Stimulated activated CD4-positive, alpha-beta T cell treated with anti-CD3 and anti-CD28 coated beads, Interleukin-1b, Interleukin-23, amount 100 ng/mL, for 24 hours (primary cell): ENCODE measurements around the gene REPIN1.
A peak's percentile ranks its signal among the peaks of the same experiment; 100 is the strongest.

Experiments
- DNase-seq, 4 experiments: peaks; one replicate each; pipeline ENCODE4 v3.0.0-alpha.2; 2020; ENCODE audit warnings: low read depth in 4 of 4, low spot score in 1 of 4

Gene REPIN1

GRCh38 chr7:150359622-150360362 is 8.8 kb upstream of the REPIN1 start:
- no peak for DNase-seq

GRCh38 chr7:150360363-150361058 is 8.1 kb upstream of the REPIN1 start:
- DNase-seq: no peak

DNA sequence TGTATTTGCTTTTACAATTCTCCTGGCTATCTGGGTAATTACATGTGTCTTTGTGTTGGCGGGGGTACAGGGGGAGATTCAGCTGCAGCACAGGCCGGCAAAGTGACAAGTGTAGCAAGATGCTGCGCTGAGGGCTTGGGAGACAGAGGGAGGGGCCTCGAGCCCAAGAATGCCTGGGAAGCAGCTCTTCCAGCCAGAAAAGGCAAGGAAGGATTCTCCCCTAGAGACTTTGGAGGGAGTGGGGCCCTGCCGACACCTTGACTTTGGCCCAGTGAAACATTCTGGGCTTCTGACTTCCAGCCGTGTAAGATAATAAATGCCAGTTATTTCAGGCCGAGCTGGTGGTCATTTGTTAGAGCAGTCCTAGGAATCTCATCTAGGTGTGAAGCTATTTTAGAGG is 7.2 kb upstream of the REPIN1 start:
- no peak for DNase-seq

DNA sequence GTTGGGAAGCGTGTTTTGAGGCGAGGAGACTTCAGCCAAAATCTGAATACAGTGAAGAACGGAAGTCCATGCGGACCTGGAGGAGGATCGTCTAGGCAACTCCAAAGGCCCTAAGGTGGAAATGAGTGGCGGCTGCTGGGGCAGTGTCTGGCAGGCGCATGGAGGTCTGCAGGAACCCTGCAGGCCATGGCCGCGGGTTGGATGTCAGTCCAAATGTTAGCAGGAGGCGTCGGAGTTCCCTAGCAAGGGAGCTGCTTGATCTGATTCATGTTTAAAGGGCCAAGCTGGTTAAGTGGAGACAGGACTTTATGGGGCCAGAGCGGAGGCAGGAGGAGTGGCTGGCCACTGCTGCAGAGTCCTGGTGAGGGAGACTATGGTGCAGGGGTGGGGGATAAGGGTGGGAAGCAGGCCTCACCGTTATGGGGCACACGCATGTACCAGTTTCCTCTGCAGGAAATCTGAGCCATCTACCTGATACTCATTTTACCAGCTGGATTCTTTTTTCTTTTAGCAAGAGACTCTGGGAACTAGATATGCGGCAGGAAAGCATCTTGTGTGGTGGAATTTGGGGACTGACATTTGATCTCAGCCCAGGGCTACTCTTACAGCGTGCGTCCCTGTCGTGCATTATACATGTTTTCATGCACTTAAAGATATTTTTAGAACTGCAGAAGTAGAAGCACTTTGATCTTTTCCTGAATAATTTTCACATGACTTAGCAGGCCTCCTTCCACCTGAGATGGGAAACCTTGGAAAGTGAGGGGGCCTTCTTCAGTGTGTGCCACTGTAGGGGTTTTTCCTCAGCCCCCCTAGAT is 6.6 kb upstream of the REPIN1 start:
- no peak for DNase-seq

DNA sequence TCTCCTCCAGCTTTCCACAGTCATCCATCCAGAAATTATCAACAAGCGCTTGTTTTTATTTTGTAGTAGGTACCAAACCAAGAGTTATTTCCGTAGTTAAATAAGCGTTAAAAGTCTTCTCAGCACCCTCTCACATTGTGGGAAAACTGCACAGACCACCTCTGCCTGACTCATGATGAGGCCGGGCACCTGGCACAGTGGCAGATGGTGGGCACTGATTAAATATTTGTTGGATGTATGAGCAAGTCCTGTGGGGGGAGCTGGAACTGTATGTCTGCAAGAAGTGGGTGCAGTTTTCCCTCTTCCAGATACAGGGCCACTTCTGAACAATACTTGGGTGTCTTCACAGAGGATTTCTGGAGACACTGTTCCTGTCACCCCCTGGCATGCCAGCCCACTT is 5.3 kb upstream of the REPIN1 start:
- DNase-seq: no peak

DNA sequence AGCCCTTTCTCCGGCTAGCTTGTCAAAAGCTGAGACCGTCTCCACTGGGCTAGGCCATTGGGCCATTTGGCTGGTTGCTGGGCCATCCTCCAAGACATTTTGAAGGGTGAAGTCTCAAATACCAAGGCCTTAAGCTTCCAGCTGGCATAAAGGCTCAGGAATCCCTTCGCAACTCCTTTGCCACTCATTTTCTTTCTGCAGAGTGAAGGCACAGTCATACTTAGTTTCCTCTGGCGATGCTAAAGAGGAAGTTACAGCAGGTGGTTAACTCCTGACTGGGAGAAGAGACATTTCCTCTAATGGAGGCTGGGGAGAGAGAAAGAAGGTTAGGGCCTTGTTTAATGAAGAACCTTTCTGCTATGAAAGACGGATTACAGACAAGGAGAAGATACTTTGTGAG is 4.8 kb upstream of the REPIN1 start:
- DNase-seq: no peak

- DNase-seq: no peak
These were observed 3.4 kb upstream of the REPIN1 start for GRCh38 chr7:150365194-150365593.

DNA sequence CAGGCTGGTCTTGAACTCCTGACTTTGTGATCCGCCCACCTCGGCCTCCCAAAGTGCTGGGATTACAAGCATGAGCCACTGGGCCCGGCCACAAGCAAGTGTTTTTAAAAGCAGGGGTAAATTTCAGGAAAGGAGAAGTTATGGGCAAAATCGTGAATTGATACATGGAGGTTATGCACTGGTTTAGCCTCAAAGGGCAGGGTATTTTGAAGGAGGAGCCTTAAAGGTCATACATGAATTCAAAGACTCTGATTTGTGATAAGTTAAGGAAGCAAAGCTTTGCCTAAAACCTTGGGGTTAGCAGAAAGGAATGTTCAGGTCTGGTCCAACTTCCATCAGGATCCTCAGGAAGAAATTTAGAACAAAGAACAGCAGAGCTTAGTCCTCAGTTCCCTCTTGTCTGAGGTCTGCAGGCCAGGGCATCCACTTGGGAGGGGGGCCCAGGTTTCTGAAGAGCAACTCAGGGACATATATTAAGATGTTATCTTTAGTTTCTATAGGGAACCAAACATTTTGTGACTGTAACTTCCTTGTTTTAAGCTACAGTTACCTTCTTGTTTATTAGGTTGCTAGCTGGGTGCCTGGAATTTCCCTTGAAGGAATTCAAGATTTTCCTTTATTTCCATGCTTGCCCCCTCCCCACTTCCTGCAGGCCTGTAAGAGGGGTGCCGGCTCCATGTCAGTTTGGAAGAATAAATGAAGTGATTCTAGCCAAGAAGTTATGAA is 2.8 kb upstream of the REPIN1 start:
- no peak for DNase-seq

DNA sequence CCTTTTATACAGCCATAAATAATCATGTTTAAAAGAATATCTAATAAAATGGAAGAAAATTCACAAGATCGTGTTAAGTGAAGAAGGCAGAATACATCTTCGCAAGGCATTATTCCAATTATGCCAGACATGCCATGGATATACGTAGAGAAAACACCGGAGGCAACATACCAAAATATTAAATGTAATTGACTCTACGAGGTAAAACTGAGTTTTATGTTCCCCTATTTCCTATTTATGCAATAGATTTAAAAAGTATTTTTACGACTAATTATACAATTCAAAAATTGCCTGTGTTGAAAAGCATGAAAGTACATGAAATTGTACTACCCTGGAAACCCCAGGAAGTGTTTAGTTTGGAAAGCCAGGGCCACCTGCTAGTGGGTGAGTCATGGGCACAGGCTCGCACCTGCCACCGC is 936 bp upstream of the REPIN1 start:
- no peak for DNase-seq

GRCh38 chr7:150368884-150369747 is 494 bp downstream of the REPIN1 start:
- DNase-seq: peak in 2 of 4 experiments; percentile 28 to 46

GRCh38 chr7:150369748-150370501 is 1.3 kb downstream of the REPIN1 start:
- DNase-seq: no peak

- no peak for DNase-seq
These were observed 2.0 kb downstream of the REPIN1 start for GRCh38 chr7:150370612-150371071.

DNA sequence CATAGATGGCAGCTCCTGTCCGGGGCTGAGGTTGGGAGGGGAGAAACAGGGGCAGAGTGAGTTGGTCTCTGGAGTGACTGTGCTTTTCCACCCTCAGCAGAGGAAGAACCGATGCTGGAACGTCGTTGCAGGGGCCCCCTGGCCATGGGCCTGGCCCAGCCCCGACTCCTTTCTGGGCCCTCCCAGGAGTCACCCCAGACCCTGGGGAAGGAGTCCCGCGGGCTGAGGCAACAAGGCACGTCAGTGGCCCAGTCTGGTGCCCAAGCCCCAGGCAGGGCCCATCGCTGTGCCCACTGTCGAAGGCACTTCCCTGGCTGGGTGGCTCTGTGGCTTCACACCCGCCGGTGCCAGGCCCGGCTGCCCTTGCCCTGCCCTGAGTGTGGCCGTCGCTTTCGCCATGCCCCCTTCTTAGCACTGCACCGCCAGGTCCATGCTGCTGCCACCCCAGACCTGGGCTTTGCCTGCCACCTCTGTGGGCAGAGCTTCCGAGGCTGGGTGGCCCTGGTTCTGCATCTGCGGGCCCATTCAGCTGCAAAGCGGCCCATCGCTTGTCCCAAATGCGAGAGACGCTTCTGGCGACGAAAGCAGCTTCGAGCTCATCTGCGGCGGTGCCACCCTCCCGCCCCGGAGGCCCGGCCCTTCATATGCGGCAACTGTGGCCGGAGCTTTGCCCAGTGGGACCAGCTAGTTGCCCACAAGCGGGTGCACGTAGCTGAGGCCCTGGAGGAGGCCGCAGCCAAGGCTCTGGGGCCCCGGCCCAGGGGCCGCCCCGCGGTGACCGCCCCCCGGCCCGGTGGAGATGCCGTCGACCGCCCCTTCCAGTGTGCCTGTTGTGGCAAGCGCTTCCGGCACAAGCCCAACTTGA is 2.7 kb downstream of the REPIN1 start:
- no peak for DNase-seq

GRCh38 chr7:150371996-150372270 is 3.3 kb downstream of the REPIN1 start:
- DNase-seq: no peak

- no peak for DNase-seq
These were observed 3.8 kb downstream of the REPIN1 start for GRCh38 chr7:150372271-150373048.

- DNase-seq: no peak
These were observed 4.6 kb downstream of the REPIN1 start for GRCh38 chr7:150373049-150373801.

DNA sequence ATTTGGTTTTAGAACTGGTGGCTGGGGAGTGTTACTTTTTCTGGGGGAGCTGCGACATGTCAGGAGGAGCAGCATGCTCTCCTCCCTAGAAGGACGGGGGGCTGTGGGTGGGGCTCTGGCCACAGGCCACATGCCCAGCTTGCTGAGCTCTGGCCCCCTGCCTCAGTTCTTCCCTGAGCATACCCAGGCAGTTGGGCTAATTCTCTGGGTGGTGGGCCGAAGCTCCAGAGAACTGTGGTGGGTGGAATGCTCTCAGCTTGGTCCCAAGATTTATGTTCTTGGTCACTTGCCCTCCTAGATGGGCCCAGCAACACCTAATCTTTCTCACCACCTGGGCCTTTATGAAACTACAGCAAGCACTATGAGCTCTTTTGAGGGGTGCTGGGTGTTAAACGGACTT is 5.4 kb downstream of the REPIN1 start:
- no peak for DNase-seq
